SK-N-SH treated with all-trans-retinoic acid at 6 μM for 48 hours (cell line): ENCODE measurements around the gene TBC1D9B.
A peak's percentile ranks its signal among the peaks of the same experiment; 100 is the strongest.

Experiments used
- ATAC-seq: fragments of 200-7000 bp; cut with Tn5 transposase; 3 replicates; pipeline ENCODE4 v1.9.1; 2020; ENCODE audit warnings: mild to moderate bottlenecking, moderate library complexity
- ARNTL ChIP-seq: fragments of 450-650 bp; formaldehyde crosslinking; IDR thresholded peaks from 2 replicates; pipeline ENCODE4 v1.5.0; 2020; ENCODE audit warnings: low read depth, mild to moderate bottlenecking, moderate library complexity, borderline replicate concordance
- BACH2 ChIP-seq: fragments of 250-450 bp; sonication (Bioruptor Pico); IDR thresholded peaks from 2 replicates; pipeline ENCODE4 v1.9.0; 2021; ENCODE audit warnings: mild to moderate bottlenecking, borderline replicate concordance
- CREB5 ChIP-seq: fragments of 250-450 bp; sonication (Bioruptor Pico); IDR thresholded peaks from 2 replicates; pipeline ENCODE4 v1.5.1; 2020; ENCODE audit warnings: low read depth, mild to moderate bottlenecking, moderate library complexity
- CSDC2 ChIP-seq: fragments of 250-450 bp; sonication (Bioruptor Pico); IDR thresholded peaks from 2 replicates; pipeline ENCODE4 v1.5.0; 2020; ENCODE audit warnings: mild to moderate bottlenecking, moderate library complexity
- ESRRG ChIP-seq: fragments of 250-450 bp; sonication (Bioruptor Pico); IDR thresholded peaks from 2 replicates; pipeline ENCODE4 v1.6.1; 2021; ENCODE audit warnings: mild to moderate bottlenecking
- GLIS3 ChIP-seq: fragments of 250-450 bp; sonication (Bioruptor Pico); IDR thresholded peaks from 2 replicates; pipeline ENCODE4 v1.5.0; 2020; ENCODE audit warnings: mild to moderate bottlenecking, moderate library complexity
- ISL1 ChIP-seq: fragments of 250-450 bp; sonication (Bioruptor Pico); IDR thresholded peaks from 2 replicates; pipeline ENCODE4 v2.1.2; 2022; ENCODE audit warnings: mild to moderate bottlenecking, moderate library complexity
- PATZ1 ChIP-seq: fragments of 250-450 bp; sonication (Bioruptor Pico); IDR thresholded peaks from 2 replicates; pipeline ENCODE4 v1.8.0; 2020; ENCODE audit warnings: mild to moderate bottlenecking, moderate library complexity, borderline replicate concordance
- POU6F1 ChIP-seq: fragments of 250-450 bp; sonication (Bioruptor Pico); IDR thresholded peaks from 2 replicates; pipeline ENCODE4 v1.8.0; 2021; ENCODE audit warnings: low read depth, mild to moderate bottlenecking, moderate library complexity, borderline replicate concordance
- PPARA ChIP-seq: fragments of 250-450 bp; sonication (Bioruptor Pico); IDR thresholded peaks from 2 replicates; pipeline ENCODE4 v1.5.0; 2020; ENCODE audit warnings: mild to moderate bottlenecking, borderline replicate concordance
- SNAI2 ChIP-seq: fragments of 250-450 bp; sonication (Bioruptor Pico); IDR thresholded peaks from 2 replicates; pipeline ENCODE4 v1.5.0; 2020; ENCODE audit warnings: mild to moderate bottlenecking, moderate library complexity
- TOX ChIP-seq: fragments of 250-450 bp; sonication (Bioruptor Pico); IDR thresholded peaks from 2 replicates; pipeline ENCODE4 v1.8.0; 2021; ENCODE audit warnings: mild to moderate bottlenecking, moderate library complexity, borderline replicate concordance
- TSHZ2 ChIP-seq: fragments of 250-450 bp; sonication (Bioruptor Pico); IDR thresholded peaks from 2 replicates; pipeline ENCODE4 v1.5.0; 2020; ENCODE audit warnings: mild to moderate bottlenecking, moderate library complexity
- ZC3H10 ChIP-seq: fragments of 250-450 bp; sonication (Bioruptor Pico); IDR thresholded peaks from 2 replicates; pipeline ENCODE4 v1.5.1; 2021; ENCODE audit warnings: mild to moderate bottlenecking, moderate library complexity
- ZFP3 ChIP-seq: fragments of 250-450 bp; sonication (Bioruptor Pico); IDR thresholded peaks from 2 replicates; pipeline ENCODE4 v1.5.0; 2020; ENCODE audit warnings: mild to moderate bottlenecking, moderate library complexity
- ZFP30 ChIP-seq: fragments of 450-650 bp; formaldehyde crosslinking; IDR thresholded peaks from 2 replicates; pipeline ENCODE4 v1.5.0; 2022; ENCODE audit warnings: mild to moderate bottlenecking, moderate library complexity
- ZNF565 ChIP-seq: fragments of 450-650 bp; formaldehyde crosslinking; conservative IDR thresholded peaks from 2 replicates; pipeline ENCODE4 v1.5.0; 2020; ENCODE audit warnings: low read depth, mild to moderate bottlenecking, moderate library complexity
- ZNF70 ChIP-seq: fragments of 450-650 bp; formaldehyde crosslinking; IDR thresholded peaks from 2 replicates; pipeline ENCODE4 v1.5.0; 2020; ENCODE audit warnings: mild to moderate bottlenecking, moderate library complexity
- ZNF8 ChIP-seq: fragments of 450-650 bp; formaldehyde crosslinking; IDR thresholded peaks from 2 replicates; pipeline ENCODE4 v1.5.0; 2020; ENCODE audit warnings: mild to moderate bottlenecking, moderate library complexity
- TF ChIP-seq, protein P1 (sequence below): fragments of 250-450 bp; sonication (Bioruptor Pico); IDR thresholded peaks from 2 replicates; pipeline ENCODE4 v1.5.1; 2021; ENCODE audit warnings: mild to moderate bottlenecking, moderate library complexity

Gene TBC1D9B

DNA sequence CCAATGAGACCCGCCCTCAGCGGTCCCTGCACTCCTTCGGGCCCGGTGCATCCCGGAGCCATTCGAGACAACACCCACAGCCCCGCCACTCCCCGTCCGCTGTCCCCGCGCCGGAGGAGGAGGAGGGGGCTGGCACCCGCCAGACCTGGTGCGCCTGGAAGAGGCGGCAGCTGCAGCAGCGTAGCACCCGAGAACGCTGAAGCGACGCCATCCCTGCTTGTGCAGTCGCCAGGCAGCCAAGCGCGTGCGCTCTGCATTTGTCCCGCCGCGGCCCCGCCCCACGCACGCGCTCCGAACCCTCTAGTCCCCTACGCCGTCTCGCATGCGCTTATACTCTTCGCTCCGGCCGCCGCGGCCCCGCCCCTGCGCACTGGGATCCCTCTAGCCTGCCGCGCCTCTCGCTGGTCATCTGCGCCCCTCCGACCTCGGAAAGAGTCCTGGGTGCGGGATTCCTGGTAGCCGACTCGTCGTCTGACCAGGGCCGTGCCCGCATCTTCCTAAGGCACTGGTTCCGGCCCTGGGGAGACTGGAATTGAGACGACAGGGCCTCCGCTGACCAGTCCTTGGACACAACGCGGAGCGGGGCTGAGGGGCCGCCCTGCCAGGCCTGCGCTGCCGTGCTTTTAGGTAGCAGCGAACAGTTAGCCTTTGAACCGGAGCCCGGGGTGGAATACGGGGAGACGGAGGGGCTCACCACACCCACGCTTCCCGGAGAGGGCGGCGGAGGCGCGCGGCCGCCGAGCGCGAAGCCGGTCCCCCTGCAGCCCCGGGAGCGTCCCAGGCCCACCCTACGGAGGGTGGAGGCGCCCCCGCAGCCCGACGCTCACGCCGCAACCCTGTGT lies 48.9 kb downstream of the TBC1D9B start, which contains the start of gene MRNIP:
Gene MRNIP (minus strand): TSS at position 232 of the 842 bp plus-strand sequence. CDS start 21 bp downstream, at position 211.
- peak; percentile 98 for ATAC-seq
- TF ChIP-seq ZFP3 (CRISPR knock-in tag) (no peak), ZC3H10 (no peak), ISL1 (CRISPR knock-in tag) (no peak), ZFP30 (CRISPR knock-in tag) (no peak), GLIS3 (CRISPR knock-in tag) (no peak), TSHZ2 (CRISPR knock-in tag) (no peak), CSDC2 (CRISPR knock-in tag) (no peak), POU6F1 (CRISPR knock-in tag) (no peak), SNAI2 (no peak), TOX (CRISPR knock-in tag) (no peak), CREB5 (CRISPR knock-in tag) (no peak), ESRRG (CRISPR knock-in tag) (no peak), PATZ1 (CRISPR knock-in tag) (no peak), BACH2 (no peak), PPARA (CRISPR knock-in tag) (no peak), ZNF8 (CRISPR knock-in tag) (no peak), ARNTL (CRISPR knock-in tag) (no peak)
- TF ChIP-seq, protein P1, sequence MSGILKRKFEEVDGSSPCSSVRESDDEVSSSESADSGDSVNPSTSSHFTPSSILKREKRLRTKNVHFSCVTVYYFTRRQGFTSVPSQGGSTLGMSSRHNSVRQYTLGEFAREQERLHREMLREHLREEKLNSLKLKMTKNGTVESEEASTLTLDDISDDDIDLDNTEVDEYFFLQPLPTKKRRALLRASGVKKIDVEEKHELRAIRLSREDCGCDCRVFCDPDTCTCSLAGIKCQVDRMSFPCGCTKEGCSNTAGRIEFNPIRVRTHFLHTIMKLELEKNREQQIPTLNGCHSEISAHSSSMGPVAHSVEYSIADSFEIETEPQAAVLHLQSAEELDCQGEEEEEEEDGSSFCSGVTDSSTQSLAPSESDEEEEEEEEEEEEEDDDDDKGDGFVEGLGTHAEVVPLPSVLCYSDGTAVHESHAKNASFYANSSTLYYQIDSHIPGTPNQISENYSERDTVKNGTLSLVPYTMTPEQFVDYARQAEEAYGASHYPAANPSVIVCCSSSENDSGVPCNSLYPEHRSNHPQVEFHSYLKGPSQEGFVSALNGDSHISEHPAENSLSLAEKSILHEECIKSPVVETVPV (CRISPR knock-in tag) = no peak

GRCh38 chr5:179858241-179858585 lies 49.5 kb downstream of the TBC1D9B start:
- peak; percentile 63 for ATAC-seq
- no peak for TF ChIP-seq POU6F1 (CRISPR knock-in tag)
- TF ChIP-seq, protein P1 (CRISPR knock-in tag) = no peak
- TF ChIP-seq ZNF565 (CRISPR knock-in tag) = no peak
- no peak for TF ChIP-seq CSDC2 (CRISPR knock-in tag)
- no peak for TF ChIP-seq ISL1 (CRISPR knock-in tag)
- TF ChIP-seq ZC3H10 = no peak
- no peak for TF ChIP-seq SNAI2
- TF ChIP-seq ZFP3 (CRISPR knock-in tag) = no peak
- no peak for TF ChIP-seq TOX (CRISPR knock-in tag)
- no peak for TF ChIP-seq ZNF70 (CRISPR knock-in tag)
- no peak for TF ChIP-seq TSHZ2 (CRISPR knock-in tag)
- no peak for TF ChIP-seq ESRRG (CRISPR knock-in tag)
- TF ChIP-seq CREB5 (CRISPR knock-in tag) = no peak
